Ishikawa (cell line): ENCODE measurements around the gene FAIM2.

Experiments
- CEBPB ChIP-seq: IDR thresholded peaks from 2 replicates; pipeline ENCODE4 v1.6.1; 2012
- EP300 ChIP-seq: IDR thresholded peaks from 2 replicates; pipeline ENCODE4 v1.6.1; 2012; ENCODE audit warnings: borderline replicate concordance
- FOXM1 ChIP-seq: IDR thresholded peaks from 2 replicates; pipeline ENCODE4 v1.6.1; 2012; ENCODE audit warnings: low read depth, borderline replicate concordance
- MAX ChIP-seq: IDR thresholded peaks from 2 replicates; pipeline ENCODE4 v1.6.1; 2012
- NFIC ChIP-seq: IDR thresholded peaks from 2 replicates; pipeline ENCODE4 v1.6.1; 2012
- RAD21 ChIP-seq: IDR thresholded peaks from 2 replicates; pipeline ENCODE4 v1.6.1; 2012; ENCODE audit warnings: low read depth
- REST ChIP-seq: IDR thresholded peaks from 2 replicates; pipeline ENCODE4 v1.6.1; 2012; ENCODE audit warnings: low read depth, mild to moderate bottlenecking
- TAF1 ChIP-seq: IDR thresholded peaks from 2 replicates; pipeline ENCODE4 v1.6.1; 2012; ENCODE audit warnings: low read depth, mild to moderate bottlenecking
- TCF12 ChIP-seq: IDR thresholded peaks from 2 replicates; pipeline ENCODE4 v1.6.1; 2012; ENCODE audit warnings: low read depth
- TEAD4 ChIP-seq: IDR thresholded peaks from 2 replicates; pipeline ENCODE4 v1.6.1; 2012
- YY1 ChIP-seq: IDR thresholded peaks from 2 replicates; pipeline ENCODE4 v1.6.1; 2012; ENCODE audit warnings: low read depth

DNA sequence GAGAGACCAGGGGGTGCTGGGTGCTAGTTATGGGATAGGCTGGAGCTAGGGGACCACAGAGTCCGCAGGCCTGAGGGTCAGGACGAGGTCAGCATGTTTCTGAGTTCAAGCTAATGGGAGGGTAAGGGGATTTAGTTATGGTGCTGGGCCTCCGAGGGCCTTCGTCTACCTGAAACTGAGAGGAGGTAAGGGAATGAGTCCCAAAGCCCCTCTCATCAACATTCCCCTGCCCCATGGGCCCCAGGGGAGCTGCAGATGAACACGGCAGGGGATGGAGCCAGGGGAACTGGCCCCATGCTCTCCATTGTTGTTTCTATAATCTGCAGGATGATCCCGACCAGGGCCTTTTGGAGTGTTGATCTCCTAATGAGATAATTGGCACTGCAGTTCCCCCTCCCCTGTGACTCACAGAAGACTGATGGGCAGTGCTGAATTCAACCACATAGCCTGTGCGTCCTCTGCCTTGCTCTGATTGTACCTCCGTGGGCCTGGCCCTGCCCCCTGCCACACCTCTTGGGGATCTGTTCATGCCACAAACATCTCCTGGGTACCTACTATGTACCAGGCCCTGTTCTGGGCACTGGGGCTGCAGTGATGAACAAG lies 21.4 kb downstream of the FAIM2 start:
- TF ChIP-seq MAX (no peak), FOXM1 (no peak), EP300 (no peak), REST (no peak), YY1 (no peak), RAD21 (no peak), TEAD4 (no peak), NFIC (no peak), TCF12 (no peak), TAF1 (no peak), CEBPB (no peak)
